ENCODE data around the gene MROH2B. TPM values are rescaled to one million over a fixed set of nuclear protein-coding genes. Genes with fewer than 3 reads are reported as not detected.

Gene MROH2B
- total and polyA plus RNA-seq, 4 donors: not detected

DNA sequence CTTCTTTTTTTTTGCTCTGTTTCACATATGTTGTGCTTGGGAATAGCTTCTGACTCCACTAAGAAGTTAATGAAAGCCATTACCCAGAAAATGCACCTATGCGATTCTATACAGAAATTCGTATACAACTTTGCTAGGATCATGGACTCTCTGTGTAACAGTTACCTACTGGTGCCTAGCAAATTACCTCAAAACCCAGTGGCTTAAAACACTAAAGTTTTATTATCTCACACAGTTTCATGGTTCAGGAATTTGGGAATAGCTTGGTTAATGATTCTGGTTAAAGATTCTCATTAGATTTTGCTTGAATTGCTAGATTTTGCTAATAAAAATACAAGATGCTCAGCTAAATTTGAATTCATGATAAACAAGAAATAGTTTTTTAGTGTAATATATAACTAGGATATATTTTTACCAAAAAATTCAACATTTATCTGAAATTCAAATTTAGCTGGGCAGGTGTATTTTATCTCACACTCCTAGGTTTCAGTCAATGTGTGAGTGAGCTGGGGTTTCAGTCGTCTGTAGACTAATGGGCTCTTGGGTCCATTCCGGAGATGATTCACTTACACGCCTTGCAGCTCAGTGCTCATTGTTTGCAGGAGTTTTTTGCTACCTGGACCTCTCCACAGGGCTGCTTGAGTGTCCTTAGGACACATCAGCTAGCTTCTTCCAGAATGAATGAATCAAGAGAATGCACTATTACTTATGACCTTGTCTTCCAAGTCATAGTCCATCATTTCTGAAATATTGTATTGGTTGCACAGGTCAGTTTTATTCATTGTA is 75.1 kb downstream of the MROH2B start:
- H3K4me1 ChIP-seq (ENCODE audit: control insufficient read depth, insufficient read depth, low read length): peaks cover 3% of the 10 kb centered on the region
- WGBS (ENCODE audit: insufficient coverage): 89% methylated on average over 3 of the region's 5 CpGs
- no peaks in the 10 kb centered on the region for H3K36me3 ChIP-seq (ENCODE audit: control insufficient read depth, insufficient read depth, low read length)
- no peaks in the 10 kb centered on the region for H3K9me3 ChIP-seq (ENCODE audit: control insufficient read depth, insufficient read depth, low read length)
- H3K27ac ChIP-seq (ENCODE audit: low read depth, low read length): no peak overlapping the region
- H3K27me3 ChIP-seq (ENCODE audit: control insufficient read depth, insufficient read depth, low read length): no peaks in the 10 kb centered on the region
- peak in 1 of 6 donors; percentile 67 for DNase-seq (ENCODE audit: low read depth in 4 of 6, low spot score in 6 of 6)
- H3K4me3 ChIP-seq (ENCODE audit: low read depth, low read length): no peak overlapping the region

- 80% methylated on average over 1 of the region's 5 CpGs for WGBS (ENCODE audit: insufficient coverage)
- H3K27me3 ChIP-seq (ENCODE audit: control insufficient read depth, insufficient read depth, low read length): no peaks in the 10 kb centered on the region
- no peaks in the 10 kb centered on the region for H3K36me3 ChIP-seq (ENCODE audit: control insufficient read depth, insufficient read depth, low read length)
- H3K4me3 ChIP-seq (ENCODE audit: low read depth, low read length): no peak overlapping the region
- peak overlapping the region; percentile 57 for H3K27ac ChIP-seq (ENCODE audit: low read depth, low read length)
- no peak for DNase-seq (ENCODE audit: low read depth in 4 of 6, low spot score in 6 of 6)
- H3K9me3 ChIP-seq (ENCODE audit: control insufficient read depth, insufficient read depth, low read length): no peaks in the 10 kb centered on the region
- H3K4me1 ChIP-seq (ENCODE audit: control insufficient read depth, insufficient read depth, low read length): peaks cover 6% of the 10 kb centered on the region
Measured at GRCh38 chr5:40991981-40992559, 79.1 kb downstream of the MROH2B start.

GRCh38 chr5:40991168-40991980 is 79.8 kb downstream of the MROH2B start:
- WGBS (ENCODE audit: insufficient coverage): no CpG with 5 or more reads among the region's 2 CpGs
- H3K4me1 ChIP-seq (ENCODE audit: control insufficient read depth, insufficient read depth, low read length): peaks cover 6% of the 10 kb centered on the region
- no peaks in the 10 kb centered on the region for H3K36me3 ChIP-seq (ENCODE audit: control insufficient read depth, insufficient read depth, low read length)
- DNase-seq (ENCODE audit: low read depth in 4 of 6, low spot score in 6 of 6): peak in 5 of 6 donors; percentile 29 to 82 (median 33)
- no peaks in the 10 kb centered on the region for H3K9me3 ChIP-seq (ENCODE audit: control insufficient read depth, insufficient read depth, low read length)
- H3K27me3 ChIP-seq (ENCODE audit: control insufficient read depth, insufficient read depth, low read length): no peaks in the 10 kb centered on the region
- no peak overlapping the region for H3K4me3 ChIP-seq (ENCODE audit: low read depth, low read length)
- peak overlapping the region; percentile 57 for H3K27ac ChIP-seq (ENCODE audit: low read depth, low read length)

DNA sequence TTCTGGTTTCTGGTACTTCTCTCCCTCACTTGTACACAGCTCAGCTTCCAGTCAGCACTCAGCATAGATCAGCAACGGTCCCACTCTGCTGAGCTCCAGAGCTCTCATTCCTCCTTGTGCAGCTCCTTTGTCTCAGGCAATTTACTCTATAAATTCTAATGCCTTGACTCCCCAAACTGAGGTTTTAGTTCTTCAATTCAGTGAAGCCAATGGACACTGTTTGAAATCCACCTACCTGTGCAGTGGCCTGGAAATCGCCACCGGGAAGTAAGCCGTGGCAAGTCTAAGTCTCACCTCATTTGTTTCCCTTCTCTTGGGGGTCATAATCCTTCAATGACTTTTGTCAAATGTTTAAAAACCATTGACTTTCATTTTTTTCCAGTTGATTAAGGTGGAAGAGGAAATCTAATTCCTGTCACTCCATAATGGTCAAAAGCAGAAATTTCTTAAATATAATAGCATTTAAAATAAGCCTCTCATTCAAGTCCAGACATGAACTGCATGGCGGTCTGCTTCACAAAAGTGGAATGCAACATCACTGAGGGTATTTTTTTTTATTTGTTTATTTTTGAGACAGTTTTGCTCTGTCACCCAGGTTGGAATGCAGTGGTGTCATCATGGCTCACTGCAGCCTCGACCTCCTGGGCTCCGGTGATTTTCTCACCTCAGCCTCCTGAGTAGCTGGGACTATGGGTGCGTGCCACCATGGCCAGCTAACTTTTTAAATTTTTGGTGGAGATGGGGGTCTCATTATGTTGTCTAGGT is 82.2 kb downstream of the MROH2B start:
- Histone ChIP-seq H3K36me3 (ENCODE audit: control insufficient read depth, insufficient read depth, low read length) (no peaks in the 10 kb centered on the region), H3K27ac (ENCODE audit: low read depth, low read length) (no peak overlapping the region), H3K27me3 (ENCODE audit: control insufficient read depth, insufficient read depth, low read length) (no peaks in the 10 kb centered on the region), H3K9me3 (ENCODE audit: control insufficient read depth, insufficient read depth, low read length) (no peaks in the 10 kb centered on the region), H3K4me1 (ENCODE audit: control insufficient read depth, insufficient read depth, low read length) (peaks cover 6% of the 10 kb centered on the region), H3K4me3 (ENCODE audit: low read depth, low read length) (no peak overlapping the region)
- peak in 1 of 6 donors; percentile 59 for DNase-seq (ENCODE audit: low read depth in 4 of 6, low spot score in 6 of 6)
- 80% methylated on average over 7 of the region's 8 CpGs for WGBS (ENCODE audit: insufficient coverage)

- Histone ChIP-seq H3K9me3 (ENCODE audit: control insufficient read depth, insufficient read depth, low read length) (no peaks in the 10 kb centered on the region), H3K36me3 (ENCODE audit: control insufficient read depth, insufficient read depth, low read length) (no peaks in the 10 kb centered on the region), H3K27ac (ENCODE audit: low read depth, low read length) (no peak overlapping the region), H3K4me1 (ENCODE audit: control insufficient read depth, insufficient read depth, low read length) (peaks cover 3% of the 10 kb centered on the region), H3K27me3 (ENCODE audit: control insufficient read depth, insufficient read depth, low read length) (no peaks in the 10 kb centered on the region), H3K4me3 (ENCODE audit: low read depth, low read length) (no peak overlapping the region)
- DNase-seq (ENCODE audit: low read depth in 4 of 6, low spot score in 6 of 6): no peak
Measured at GRCh38 chr5:40987349-40987748, 83.8 kb downstream of the MROH2B start.

DNA sequence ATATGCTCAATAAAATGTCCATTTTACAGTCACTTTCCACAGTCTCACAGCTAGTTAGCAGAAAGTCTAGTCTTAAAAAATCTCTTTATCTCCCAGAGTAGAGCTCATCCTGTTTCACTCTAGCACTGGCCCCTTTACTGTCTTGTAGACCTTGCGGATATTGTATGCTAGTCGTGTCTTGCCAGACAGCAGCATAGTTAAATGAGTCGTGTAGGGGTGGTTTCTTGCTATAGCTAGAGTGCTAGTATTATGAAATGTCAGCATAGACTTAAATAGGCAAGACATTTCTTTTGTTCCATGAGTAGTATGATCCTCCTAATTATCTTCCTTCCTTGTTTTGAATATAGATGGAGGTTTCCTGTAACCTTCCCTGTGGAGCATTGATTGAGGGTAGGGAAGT is 84.5 kb downstream of the MROH2B start:
- DNase-seq (ENCODE audit: low read depth in 4 of 6, low spot score in 6 of 6): no peak
- no peaks in the 10 kb centered on the region for H3K9me3 ChIP-seq (ENCODE audit: control insufficient read depth, insufficient read depth, low read length)
- WGBS (ENCODE audit: insufficient coverage): no CpG with 5 or more reads among the region's 3 CpGs
- H3K27ac ChIP-seq (ENCODE audit: low read depth, low read length): no peak overlapping the region
- H3K27me3 ChIP-seq (ENCODE audit: control insufficient read depth, insufficient read depth, low read length): no peaks in the 10 kb centered on the region
- H3K36me3 ChIP-seq (ENCODE audit: control insufficient read depth, insufficient read depth, low read length): no peaks in the 10 kb centered on the region
- H3K4me3 ChIP-seq (ENCODE audit: low read depth, low read length): no peak overlapping the region
- peaks cover 3% of the 10 kb centered on the region for H3K4me1 ChIP-seq (ENCODE audit: control insufficient read depth, insufficient read depth, low read length)

DNA sequence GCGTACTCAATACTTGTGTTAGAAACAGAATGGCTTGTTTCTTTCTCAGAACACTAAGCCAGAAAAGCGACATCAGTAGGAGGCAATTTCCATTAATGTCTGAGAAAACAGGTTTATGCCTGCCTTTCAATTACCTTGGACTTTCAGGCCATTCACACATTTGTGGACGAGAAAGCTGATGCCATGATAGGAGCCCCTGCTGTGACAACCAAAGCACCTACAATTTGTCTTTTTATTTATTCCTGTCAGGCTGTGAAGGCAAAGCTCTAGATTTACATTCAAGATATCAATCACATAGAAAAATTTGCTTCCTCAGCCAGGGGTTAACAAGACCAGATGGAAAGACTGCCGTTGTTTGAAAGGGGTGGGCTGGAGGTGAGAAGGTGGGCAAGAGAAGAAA is 85.6 kb downstream of the MROH2B start:
- peak in 1 of 6 donors; percentile 36 for DNase-seq (ENCODE audit: low read depth in 4 of 6, low spot score in 6 of 6)
- H3K27me3 ChIP-seq (ENCODE audit: control insufficient read depth, insufficient read depth, low read length): no peaks in the 10 kb centered on the region
- peaks cover 3% of the 10 kb centered on the region for H3K4me1 ChIP-seq (ENCODE audit: control insufficient read depth, insufficient read depth, low read length)
- no peaks in the 10 kb centered on the region for H3K9me3 ChIP-seq (ENCODE audit: control insufficient read depth, insufficient read depth, low read length)
- no peaks in the 10 kb centered on the region for H3K36me3 ChIP-seq (ENCODE audit: control insufficient read depth, insufficient read depth, low read length)
- no peak overlapping the region for H3K27ac ChIP-seq (ENCODE audit: low read depth, low read length)
- WGBS (ENCODE audit: insufficient coverage): 39% methylated on average over 4 of the region's 4 CpGs
- H3K4me3 ChIP-seq (ENCODE audit: low read depth, low read length): no peak overlapping the region

GRCh38 chr5:40984884-40985283 is 86.3 kb downstream of the MROH2B start:
- WGBS (ENCODE audit: insufficient coverage): 100% methylated on average over 3 of the region's 3 CpGs
- H3K4me1 ChIP-seq (ENCODE audit: control insufficient read depth, insufficient read depth, low read length): peaks cover 3% of the 10 kb centered on the region
- H3K27me3 ChIP-seq (ENCODE audit: control insufficient read depth, insufficient read depth, low read length): no peaks in the 10 kb centered on the region
- H3K9me3 ChIP-seq (ENCODE audit: control insufficient read depth, insufficient read depth, low read length): no peaks in the 10 kb centered on the region
- H3K4me3 ChIP-seq (ENCODE audit: low read depth, low read length): no peak overlapping the region
- H3K36me3 ChIP-seq (ENCODE audit: control insufficient read depth, insufficient read depth, low read length): no peaks in the 10 kb centered on the region
- no peak for DNase-seq (ENCODE audit: low read depth in 4 of 6, low spot score in 6 of 6)
- no peak overlapping the region for H3K27ac ChIP-seq (ENCODE audit: low read depth, low read length)

GRCh38 chr5:40983781-40984180 is 87.4 kb downstream of the MROH2B start:
- no peak for DNase-seq (ENCODE audit: low read depth in 4 of 6, low spot score in 6 of 6)
- Histone ChIP-seq H3K27ac (ENCODE audit: low read depth, low read length) (no peak overlapping the region), H3K4me1 (ENCODE audit: control insufficient read depth, insufficient read depth, low read length) (peaks cover 2% of the 10 kb centered on the region), H3K27me3 (ENCODE audit: control insufficient read depth, insufficient read depth, low read length) (no peaks in the 10 kb centered on the region), H3K9me3 (ENCODE audit: control insufficient read depth, insufficient read depth, low read length) (no peaks in the 10 kb centered on the region), H3K4me3 (ENCODE audit: low read depth, low read length) (no peak overlapping the region), H3K36me3 (ENCODE audit: control insufficient read depth, insufficient read depth, low read length) (no peaks in the 10 kb centered on the region)
- 83% methylated on average over 1 of the region's 3 CpGs for WGBS (ENCODE audit: insufficient coverage)

Measured in spinal cord (tissue), 10 donors.